Measurements from ENCODE around the gene ETFA.

ETFA gene

DNA sequence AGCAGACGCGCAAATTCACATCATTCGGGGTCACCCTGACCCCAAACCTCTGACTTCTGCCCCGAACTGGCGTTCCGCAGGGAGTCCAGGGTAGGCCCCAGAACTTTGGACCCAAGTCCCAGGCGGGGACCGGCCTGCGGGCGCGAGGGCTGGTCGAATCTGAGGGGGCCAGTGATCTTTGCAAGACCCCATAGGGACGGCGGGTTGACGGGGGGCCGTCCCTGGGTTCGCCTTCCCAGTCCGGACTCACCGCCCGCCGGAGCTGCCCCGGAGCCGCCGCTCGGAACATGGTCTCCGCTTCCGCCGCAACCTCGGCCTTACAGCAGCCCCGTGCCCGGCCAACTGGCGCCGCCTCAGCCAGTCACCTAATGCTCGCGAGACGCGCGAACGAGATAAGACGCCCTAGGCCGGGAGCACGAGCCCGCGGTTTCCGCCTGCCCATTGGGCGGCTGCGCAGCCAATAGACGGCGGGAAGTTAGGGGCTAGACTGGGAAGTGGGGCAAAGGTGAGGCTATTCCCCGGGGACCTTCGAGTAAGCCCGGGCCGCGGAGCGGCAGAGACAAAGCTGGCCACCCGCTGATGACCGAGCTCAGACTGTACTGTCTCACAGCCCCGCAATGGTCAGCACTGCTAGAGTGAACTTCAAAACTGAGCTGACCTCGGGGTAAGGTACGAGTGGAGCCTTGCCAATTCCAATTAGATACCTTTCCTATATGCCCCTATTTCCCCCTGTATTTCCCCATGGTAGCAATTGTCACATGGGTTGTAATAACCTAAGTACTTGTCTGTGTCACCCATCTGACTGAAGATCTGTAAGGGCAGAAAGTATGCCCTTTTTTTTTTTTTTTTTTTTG, at the start of gene ETFA:
TSS of gene ETFA (minus strand) at position 370 of the 854 bp plus-strand sequence. CDS start at position 289, 81 bp downstream.
- DNase-seq = peak; percentile 92

DNA sequence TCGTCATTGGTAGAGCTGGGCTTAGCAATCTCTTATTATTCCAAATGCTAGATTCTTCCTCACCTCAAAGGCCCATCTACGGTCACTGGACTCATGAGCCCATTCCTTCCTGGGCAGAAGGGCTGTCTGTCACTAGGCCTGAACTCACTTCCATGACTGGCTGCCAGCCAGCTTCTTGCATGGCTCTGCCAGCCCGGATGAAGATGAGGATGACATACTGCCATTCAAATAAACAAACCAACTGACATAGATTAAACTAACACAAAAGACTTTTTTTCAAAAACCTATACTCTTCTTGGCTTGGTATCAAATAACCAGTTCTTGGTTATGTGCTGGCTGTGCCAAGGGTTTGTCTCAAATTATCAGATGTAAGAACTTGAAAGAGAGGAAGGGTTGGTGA, 49.1 kb upstream of the ETFA start:
- DNase-seq = no peak

DNA sequence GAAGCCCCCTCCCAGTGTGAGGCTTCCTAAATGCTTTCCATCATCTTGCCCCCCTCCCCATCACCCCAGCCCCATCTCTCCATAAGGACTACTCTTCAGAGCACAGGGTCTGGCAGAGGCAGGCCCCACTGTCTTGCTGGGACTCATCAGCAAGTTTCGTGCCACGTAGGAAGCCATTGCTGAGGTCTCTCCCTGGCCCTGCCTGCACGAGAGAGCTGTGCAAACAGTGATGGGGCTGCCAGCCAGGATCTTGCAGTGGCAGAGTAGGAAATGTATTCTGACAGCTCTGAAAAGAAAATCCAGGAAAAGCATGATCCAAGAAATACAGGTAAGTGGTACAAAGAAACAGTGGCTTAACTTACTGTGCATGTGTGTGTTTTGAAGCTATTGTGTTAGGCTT, 47.9 kb upstream of the ETFA start:
- no peak for DNase-seq

DNA sequence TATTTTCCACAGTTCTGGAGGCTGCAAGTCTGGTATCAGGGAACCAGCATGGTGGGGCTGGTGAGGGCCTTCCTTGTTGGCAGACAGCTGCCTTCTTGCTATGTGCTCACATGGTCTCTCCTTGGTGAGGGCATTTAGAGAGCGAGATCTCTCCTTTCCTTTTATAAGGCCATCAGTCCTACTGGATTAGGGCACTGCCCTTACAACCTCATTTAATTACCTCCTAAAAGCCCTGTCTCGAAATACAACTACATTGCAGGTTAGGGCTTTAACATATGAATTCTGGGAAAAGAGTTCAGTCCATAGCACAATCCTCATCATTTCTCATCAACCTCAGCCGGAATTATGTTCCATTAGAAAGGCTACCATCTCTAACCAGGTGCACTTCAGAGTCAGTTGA, 47.2 kb upstream of the ETFA start:
- DNase-seq = no peak

DNA sequence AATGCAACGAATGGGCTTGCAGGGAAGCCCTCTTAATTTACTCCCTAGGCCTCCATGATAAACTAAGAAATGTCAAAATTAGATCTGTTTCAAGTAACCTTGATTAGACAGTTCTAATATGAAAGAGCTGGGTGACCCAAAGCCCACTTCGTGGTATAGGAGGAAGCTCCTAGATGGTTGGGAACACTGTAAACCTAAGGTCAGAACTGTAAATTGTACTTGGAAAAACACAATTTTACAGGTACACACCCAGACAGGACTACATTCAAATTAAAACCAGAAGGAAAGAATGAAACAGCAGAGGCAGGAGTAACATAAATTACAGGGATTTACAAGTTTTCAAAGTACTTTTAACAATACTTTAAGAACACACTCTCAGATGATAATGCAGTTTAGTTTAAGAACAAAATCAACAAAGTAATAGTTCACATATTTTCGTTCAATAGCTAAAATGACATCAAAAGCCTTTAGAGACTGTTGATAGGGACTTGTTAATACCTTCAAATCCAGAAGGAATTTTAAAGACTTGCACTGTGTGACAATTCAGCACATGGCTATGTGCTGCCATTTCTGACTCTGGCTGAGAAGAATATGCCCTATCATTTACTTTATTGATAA, 43.7 kb upstream of the ETFA start:
- DNase-seq = no peak

DNA sequence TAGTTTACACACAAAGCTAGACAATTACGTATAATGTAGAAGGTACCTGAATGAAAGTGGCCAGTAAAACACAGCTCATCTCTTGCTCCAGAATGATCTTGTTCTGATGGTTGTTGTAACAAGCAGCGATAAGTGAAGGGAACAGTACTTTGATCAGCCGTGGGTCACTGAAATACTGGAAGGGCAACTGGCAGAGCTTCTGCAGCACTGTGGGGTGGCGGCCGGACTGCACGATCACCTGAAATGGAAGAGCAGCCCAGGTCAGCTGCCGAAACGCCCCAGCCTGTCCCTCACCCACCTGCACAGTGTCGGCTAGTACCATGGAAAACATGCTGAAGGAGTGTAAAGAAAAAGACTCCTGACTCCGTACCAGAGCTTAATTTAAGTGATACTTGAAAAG, 42.6 kb upstream of the ETFA start:
- no peak for DNase-seq

DNA sequence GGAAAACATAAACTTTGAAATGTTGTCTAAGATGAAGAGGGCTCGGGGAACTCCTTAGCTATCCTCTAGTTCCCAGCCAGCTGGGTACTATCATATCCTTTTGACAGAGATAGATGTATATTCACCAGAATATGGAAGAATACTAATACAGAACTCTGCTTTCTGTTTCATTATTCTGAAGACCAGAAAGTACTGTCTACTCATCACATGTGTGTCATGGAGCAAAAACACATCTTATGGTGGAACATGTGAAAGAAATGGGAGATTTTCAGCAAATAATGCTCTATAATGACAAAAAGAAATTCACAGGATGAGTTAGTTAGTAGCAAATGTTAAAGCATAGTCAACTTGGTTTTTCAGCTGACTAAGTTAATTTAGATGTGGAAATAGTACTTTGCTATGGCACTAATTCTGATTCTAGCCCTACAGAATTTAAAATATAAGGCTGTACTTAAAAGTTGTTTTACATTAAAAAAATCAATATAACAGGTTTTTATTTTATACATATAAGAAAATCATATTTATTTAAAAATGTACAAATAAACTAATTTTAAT, 41.8 kb upstream of the ETFA start:
- DNase-seq = no peak

DNA sequence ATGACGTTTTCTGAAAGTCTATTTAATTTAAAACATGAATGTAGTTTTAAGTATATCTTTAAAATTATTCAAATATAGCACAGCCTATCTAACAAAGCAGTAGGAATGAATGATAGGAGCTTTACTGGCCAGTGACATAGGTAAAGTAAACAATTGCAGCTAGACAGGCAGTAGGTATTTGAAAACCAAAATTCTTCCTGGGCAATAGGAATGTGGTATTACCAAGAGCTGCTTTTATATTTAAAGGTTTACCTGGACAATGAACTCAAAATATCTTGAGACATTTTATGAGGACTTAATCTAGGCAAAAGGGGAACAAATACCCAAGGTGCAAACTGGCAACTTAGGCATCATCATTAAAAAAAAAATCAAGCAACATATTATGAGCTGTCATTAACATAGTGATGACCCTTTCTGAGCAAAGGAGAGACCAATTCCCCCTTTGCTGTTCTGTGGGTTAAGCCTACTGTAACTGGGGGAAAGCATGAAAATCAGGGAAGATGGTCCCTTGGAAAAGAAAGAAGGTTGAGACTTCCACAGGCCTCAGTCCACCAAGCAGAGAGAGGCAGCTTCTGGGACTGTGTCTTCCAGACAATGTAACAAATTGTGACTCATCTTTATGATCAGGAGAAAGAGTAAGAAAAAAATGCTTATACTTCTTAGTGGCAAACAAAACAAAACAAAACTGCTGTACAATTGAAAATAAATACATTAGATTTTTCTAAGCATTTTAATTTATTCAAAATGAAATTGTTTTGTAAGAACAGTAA, 38.2 kb upstream of the ETFA start:
- DNase-seq = no peak

DNA sequence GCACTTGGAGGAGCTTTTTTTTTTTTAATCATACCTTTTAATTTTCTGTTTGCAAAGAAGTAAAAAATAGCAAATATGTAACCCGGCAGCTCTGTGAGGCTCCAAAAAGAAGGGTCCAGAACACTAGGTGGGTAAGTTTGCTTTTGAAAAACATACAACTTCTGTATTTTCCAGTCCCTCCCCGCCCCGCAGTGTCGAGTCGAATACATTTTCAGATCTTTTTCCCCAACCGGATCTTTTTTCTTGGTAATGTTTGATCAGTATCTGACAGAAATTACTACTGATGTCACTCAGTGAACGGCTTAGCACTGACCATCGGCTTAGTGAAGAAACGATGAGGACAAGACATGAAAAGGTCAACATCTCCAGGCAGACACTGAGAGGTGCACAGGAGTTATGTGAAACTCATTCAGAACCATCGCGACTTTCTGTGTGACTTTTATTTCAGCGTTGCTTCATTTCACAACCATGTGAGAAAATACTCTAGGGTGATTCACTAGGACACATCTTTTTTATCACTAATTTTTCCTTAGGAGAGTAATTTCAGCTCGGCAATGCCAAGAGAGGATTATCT, 36.3 kb upstream of the ETFA start:
- no peak for DNase-seq

DNA sequence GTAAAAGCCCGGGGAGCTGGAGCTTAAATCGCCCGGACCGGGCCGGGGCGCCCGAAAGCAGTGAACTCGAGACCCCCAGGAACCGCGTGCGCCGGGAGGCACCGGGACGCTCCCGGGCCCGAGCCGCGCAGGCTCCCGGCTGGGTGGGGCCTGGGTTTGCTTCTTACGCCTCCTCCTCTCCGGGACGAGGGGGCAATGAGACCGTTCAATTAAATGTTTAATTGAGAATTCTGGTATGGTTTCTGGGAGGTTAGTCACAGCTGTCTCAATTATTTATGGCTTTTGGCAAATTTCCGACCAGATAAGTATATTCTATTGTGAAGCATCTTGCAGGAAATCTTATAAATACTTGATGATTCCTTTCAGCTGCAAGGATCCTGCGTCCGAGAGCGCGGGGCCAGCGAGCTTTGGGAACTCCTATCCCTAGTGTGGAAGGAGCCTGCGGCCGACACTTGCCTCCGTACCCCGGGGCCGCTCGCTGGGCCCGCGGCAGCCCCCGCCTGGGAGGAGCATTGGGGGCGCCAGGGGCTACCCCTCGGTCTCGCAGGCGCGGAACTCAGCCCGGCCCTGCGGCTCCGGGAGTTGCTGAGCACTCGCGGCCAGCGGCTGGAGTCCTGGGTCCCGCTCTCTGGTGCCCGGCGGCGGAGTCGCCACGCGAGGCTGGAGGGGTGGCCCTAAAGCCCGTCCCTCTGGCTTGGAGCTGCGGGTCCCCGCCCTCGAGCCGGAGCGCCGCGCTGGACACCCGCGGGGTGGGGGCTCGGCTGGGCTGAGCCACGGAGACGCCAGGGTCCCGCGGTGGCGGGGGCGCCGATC, 35.6 kb upstream of the ETFA start:
- no peak for DNase-seq

DNA sequence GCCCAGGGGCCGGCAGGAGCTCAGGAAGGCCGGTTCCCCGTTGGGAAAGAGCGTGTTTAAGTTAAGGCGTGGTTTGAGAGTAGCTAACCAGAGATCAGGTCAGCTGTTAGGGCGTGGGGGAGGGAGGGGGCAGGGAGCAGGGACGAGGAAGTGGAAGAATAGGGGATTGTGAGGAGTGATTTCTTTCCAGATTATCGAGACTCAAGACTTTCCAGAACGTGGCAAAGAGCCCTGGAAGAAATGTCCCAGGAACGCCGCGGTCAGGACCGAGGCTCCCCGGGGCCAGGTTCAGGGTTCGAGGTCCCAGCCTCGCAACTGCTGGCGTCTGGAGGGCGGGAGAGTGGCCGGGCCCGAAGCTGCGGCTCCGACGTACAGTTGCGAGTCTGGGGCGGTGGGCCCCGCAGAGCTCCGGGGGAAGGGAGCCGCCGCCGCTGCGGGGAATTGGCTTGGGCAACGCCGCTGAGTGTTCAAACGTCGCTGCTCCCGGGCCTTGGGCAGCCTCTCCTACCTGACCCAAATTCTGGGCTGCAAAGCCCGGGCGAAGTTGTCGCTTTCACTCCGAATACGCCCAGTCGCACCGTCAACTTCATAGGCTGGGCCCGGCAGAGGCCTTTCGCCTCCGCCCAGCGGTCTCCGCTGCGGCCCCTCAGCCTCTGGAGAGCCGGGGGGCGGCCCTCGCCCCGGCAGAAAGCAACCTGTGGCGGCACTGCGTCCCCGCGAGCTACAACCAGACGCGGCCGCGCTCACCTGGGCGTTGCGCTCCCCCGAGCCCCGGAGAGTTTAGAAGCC, 34.8 kb upstream of the ETFA start:
- no peak for DNase-seq

DNA sequence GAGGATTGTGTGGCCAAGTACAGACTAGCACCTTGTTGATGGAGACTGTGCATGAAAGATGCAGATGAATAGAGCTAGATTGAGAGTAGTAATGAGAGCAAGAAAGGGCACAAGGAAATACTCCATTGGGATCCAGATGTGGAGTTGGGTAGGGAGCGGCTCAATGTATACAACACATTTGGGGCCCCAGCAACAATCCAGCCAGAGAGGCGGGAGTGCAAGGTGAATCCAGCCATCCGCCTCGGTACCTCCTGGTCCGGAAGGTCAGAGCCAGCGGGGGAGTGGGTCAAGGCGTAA, 34.3 kb upstream of the ETFA start:
- DNase-seq = no peak

DNA sequence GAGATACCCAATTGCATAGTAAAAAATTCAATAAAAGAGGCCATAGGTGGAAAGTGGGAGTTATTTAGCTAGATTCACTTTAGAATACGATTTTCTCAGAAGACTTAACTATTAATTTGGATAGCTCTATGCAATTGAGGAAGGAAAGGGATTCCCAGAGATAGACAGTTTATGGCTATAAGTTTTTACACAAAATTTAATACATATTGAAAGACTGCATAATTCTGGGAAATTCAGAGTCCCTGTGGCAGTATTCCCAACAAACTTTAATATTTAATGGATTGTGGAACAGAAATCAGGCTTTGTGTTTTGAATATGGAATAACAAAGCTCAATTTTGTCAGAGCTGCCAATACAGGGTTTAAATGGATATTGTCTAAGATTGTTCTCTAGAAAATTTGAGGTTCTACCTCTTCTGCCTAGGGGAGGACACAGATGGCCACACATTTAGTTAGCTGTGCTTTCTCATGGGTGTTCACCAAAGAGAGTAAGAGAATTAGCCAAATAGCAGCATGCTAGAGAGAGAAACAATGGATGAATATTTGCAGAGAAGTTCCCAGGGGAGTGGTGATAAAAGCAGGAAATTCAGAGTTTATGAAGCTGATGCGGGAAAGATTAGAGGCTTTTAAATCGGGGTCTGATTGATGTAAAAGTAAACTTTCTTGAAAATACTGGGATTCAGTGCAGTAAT, 33.8 kb upstream of the ETFA start:
- DNase-seq = no peak

DNA sequence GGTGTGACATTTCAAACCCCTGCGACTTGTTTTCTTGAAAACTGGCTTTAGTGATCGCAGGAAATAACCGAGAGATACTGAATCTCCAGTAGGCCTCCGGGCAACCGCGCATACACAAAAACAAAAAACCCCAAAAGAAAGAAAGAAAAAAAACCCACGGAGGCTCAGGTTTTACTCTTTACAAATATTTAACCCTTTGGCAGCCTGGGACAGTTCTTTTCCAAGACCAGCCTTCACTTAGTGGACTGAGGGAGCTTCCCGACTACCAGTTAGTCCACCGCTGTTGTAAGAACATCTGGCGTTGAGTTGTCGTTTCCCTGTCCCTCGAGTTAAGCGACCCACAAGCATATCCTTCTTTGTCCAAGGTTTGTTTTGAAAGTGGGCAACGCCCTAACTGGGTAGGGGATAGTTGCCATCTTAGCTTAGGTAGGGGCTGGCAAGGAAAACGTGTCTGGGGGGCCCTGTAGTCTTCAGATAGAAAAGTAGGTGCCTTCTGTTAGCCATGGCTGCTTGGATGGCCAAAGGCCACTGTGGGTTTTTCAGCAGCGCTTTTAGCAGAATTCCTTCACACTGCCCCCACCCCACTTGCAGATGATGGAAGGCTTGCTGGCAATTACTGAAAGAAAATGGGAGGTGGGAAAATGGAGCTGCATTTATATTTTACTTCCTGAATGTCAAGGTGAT, 32.2 kb upstream of the ETFA start:
- DNase-seq = no peak

DNA sequence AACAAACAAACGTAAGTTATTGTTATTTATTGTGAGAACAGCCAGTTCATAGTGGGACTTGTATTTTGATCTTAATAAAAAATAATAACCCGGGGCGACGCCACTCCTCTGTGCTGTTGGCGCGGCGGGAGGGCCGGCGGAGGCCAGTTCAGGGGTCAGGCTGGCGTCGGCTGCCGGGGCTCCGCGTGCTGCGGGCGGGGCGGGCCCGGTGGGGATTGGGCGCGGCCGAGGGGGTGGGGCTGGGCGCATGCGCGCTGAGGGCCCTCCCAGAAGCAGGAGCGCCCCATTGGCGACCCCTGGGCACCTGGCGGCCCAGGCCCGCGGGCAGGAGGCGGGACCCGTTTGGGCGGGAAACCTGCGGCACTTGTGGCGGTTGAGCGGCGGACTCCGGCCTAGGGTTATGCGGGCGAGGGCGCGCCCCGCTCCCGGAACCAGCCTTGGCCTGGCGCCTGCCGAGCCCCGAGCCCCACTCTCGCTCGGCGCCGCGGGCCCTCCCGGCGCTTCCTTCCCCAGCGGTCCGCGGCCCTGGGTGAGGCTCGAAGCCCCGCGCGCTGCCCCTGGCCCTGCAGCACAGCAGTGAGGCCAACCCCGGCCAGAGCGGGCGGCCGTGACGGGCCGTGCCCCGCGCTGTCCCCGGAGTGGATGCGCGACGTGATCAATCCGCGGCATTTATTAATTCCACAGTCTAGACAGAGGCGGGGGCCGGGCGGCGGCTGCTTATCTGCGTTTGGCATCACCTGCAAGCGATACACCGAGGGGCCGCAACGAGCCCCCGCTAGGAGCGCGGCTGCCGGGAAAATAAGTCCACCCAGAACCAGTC, 31.3 kb upstream of the ETFA start:
- DNase-seq = no peak

DNA sequence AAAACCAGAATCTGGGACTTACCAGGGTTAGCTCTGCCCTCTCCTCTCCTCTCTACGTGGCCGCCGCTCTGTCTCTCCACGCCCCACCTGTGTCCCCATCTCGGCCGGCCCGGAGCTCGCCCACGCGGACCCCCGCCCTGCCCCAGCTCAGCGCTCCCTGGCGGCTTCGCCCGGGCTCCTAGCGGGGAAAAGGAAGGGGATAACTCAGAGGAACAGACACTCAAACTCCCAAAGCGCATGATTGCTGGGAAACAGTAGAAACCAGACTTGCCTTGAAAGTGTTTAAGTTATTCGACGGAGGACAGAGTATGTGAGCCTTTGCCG, 30.8 kb upstream of the ETFA start:
- no peak for DNase-seq

DNA sequence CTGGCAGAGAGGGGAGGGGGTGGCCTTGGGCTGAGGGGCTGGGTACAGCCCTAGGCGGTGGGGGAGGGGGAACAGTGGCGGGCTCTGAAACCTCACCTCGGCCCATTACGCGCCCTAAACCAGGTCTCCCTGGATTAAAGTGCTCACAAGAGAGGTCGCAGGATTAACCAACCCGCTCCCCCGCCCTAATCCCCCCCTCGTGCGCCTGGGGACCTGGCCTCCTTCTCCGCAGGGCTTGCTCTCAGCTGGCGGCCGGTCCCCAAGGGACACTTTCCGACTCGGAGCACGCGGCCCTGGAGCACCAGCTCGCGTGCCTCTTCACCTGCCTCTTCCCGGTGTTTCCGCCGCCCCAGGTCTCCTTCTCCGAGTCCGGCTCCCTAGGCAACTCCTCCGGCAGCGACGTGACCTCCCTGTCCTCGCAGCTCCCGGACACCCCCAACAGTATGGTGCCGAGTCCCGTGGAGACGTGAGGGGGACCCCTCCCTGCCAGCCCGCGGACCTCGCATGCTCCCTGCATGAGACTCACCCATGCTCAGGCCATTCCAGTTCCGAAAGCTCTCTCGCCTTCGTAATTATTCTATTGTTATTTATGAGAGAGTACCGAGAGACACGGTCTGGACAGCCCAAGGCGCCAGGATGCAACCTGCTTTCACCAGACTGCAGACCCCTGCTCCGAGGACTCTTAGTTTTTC, 30.2 kb upstream of the ETFA start:
- peak; percentile 46 for DNase-seq

DNA sequence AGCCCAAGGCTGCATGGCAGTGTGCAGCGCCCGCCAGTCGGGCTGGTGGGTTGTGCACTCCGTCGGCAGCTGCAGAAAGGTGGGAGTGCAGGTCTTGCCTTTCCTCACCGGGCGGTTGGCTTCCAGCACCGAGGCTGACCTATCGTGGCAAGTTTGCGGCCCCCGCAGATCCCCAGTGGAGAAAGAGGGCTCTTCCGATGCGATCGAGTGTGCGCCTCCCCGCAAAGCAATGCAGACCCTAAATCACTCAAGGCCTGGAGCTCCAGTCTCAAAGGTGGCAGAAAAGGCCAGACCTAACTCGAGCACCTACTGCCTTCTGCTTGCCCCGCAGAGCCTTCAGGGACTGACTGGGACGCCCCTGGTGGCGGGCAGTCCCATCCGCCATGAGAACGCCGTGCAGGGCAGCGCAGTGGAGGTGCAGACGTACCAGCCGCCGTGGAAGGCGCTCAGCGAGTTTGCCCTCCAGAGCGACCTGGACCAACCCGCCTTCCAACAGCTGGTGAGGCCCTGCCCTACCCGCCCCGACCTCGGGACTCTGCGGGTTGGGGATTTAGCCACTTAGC, 29.6 kb upstream of the ETFA start:
- DNase-seq = peak; percentile 43
